GDM1 (cell line): Measurements from ENCODE around the gene TGIF2.
"Not testable (repeated sequence)": the region's sequence is repeated elsewhere in the genome, so short reads cannot be mapped to it uniquely, and the experiment has no call there.

Source experiments
- DNase-seq: peaks from one replicate; lab custom pipeline; 2025; lab: John Stamatoyannopoulos, UW

Gene TGIF2

GRCh38 chr20:36547186-36548005, 26.0 kb upstream of the TGIF2 start:
- no peak for DNase-seq

GRCh38 chr20:36548006-36548315, 25.4 kb upstream of the TGIF2 start:
- no peak for DNase-seq

GRCh38 chr20:36548704-36549627, 24.4 kb upstream of the TGIF2 start:
- DNase-seq, result no peak

GRCh38 chr20:36549628-36549941, 23.8 kb upstream of the TGIF2 start:
- DNase-seq, result no peak

- DNase-seq, result no peak
Observed at GRCh38 chr20:36549942-36550789, 23.2 kb upstream of the TGIF2 start.

- DNase-seq, result no peak
Observed at GRCh38 chr20:36550790-36551299, 22.6 kb upstream of the TGIF2 start.

- DNase-seq, result no peak
Observed at GRCh38 chr20:36555248-36555647, 18.1 kb upstream of the TGIF2 start.

- DNase-seq, result no peak
Observed at GRCh38 chr20:36562724-36563123, 10.7 kb upstream of the TGIF2 start.

GRCh38 chr20:36563374-36563773, 10.0 kb upstream of the TGIF2 start:
- DNase-seq, result no peak

GRCh38 chr20:36564078-36564725, 9.2 kb upstream of the TGIF2 start:
- DNase-seq, result not testable (repeated sequence)

- DNase-seq, result not testable (repeated sequence)
Observed at GRCh38 chr20:36564726-36565121, 8.7 kb upstream of the TGIF2 start.

GRCh38 chr20:36565520-36565919, 7.9 kb upstream of the TGIF2 start:
- DNase-seq, result no peak

GRCh38 chr20:36569847-36570429, 3.5 kb upstream of the TGIF2 start:
- no peak for DNase-seq

GRCh38 chr20:36571564-36572504, 1.6 kb upstream of the TGIF2 start:
- DNase-seq, result no peak

GRCh38 chr20:36572701-36573102, 695 bp upstream of the TGIF2 start:
- DNase-seq, result no peak

GRCh38 chr20:36573798-36574365, 485 bp downstream of the TGIF2 start:
- DNase-seq, result peak; percentile 46

GRCh38 chr20:36574366-36575135, 1.2 kb downstream of the TGIF2 start:
- no peak for DNase-seq

GRCh38 chr20:36576081-36576445, 2.7 kb downstream of the TGIF2 start:
- no peak for DNase-seq
